GM18499 (cell line): ENCODE measurements around the gene GRPEL2.

Experiments used
- ATAC-seq: cut with Tn5 transposase; IDR thresholded peaks from one replicate; pipeline ENCODE4 v1.9.1; 2021; ENCODE audit warnings: moderate number of reproducible peaks; ENCODE audit not compliant: insufficient read depth, unreplicated experiment

GRPEL2 gene

GRCh38 chr5:149345147-149345891 is at the start of gene GRPEL2:
TSS of gene GRPEL2 (plus strand) at chr5:149345499. CDS start at chr5:149345540, 41 bp downstream.
- peak; percentile 73 for ATAC-seq

- ATAC-seq, result no peak
Observed at GRCh38 chr5:149297340-149298025, 47.8 kb upstream of the GRPEL2 start.

- no peak for ATAC-seq
Observed at GRCh38 chr5:149298163-149298562, 47.1 kb upstream of the GRPEL2 start.

GRCh38 chr5:149298842-149299404 is 46.4 kb upstream of the GRPEL2 start:
- ATAC-seq, result no peak

GRCh38 chr5:149299451-149300054 is 45.7 kb upstream of the GRPEL2 start:
- no peak for ATAC-seq

- no peak for ATAC-seq
Observed at GRCh38 chr5:149300441-149300840, 44.9 kb upstream of the GRPEL2 start.

- no peak for ATAC-seq
Observed at GRCh38 chr5:149301049-149301743, 44.1 kb upstream of the GRPEL2 start.

GRCh38 chr5:149301744-149302380 is 43.4 kb upstream of the GRPEL2 start:
- no peak for ATAC-seq

GRCh38 chr5:149302641-149303040 is 42.7 kb upstream of the GRPEL2 start:
- ATAC-seq, result no peak

GRCh38 chr5:149303210-149303609 is 42.1 kb upstream of the GRPEL2 start:
- no peak for ATAC-seq

- ATAC-seq, result no peak
Observed at GRCh38 chr5:149304195-149305078, 40.9 kb upstream of the GRPEL2 start.

GRCh38 chr5:149309354-149309753 is 35.9 kb upstream of the GRPEL2 start:
- no peak for ATAC-seq

- ATAC-seq, result no peak
Observed at GRCh38 chr5:149310488-149310887, 34.8 kb upstream of the GRPEL2 start.

- ATAC-seq, result no peak
Observed at GRCh38 chr5:149310947-149311658, 34.2 kb upstream of the GRPEL2 start.

GRCh38 chr5:149313151-149313841 is 32.0 kb upstream of the GRPEL2 start:
- no peak for ATAC-seq

- ATAC-seq, result no peak
Observed at GRCh38 chr5:149314571-149315111, 30.7 kb upstream of the GRPEL2 start.

GRCh38 chr5:149315753-149316152 is 29.5 kb upstream of the GRPEL2 start:
- ATAC-seq, result no peak
